ENCODE data around the gene DNAH5. TPM values are rescaled to one million over a fixed set of nuclear protein-coding genes. Genes with fewer than 3 reads are reported as not detected.

DNAH5 gene
- total and polyA plus RNA-seq, 2 of the 8 experiments (the other 6 are each of a cell fraction or from before 2014, with no cell fraction given) = 0.30 to 0.73 TPM

GRCh38 chr5:13648822-13649221 is 295.7 kb downstream of the DNAH5 start:
- H2BK5ac ChIP-seq (ENCODE audit: low read depth, low read length) = no peak overlapping the region
- no peaks in the 10 kb centered on the region for H3K79me1 ChIP-seq (ENCODE audit: low read depth, low read length)
- CTCF ChIA-PET (ENCODE audit: partially characterized antibody) = interaction anchor here (1.2 to 1.3 kb wide), 2 partner anchors 13 to 17 kb away, joined by 3 read pairs; no protein-coding TSS in a partner anchor
- H3K4me2 ChIP-seq (ENCODE audit: insufficient read depth in 1 of 2, low read depth in 2 of 2, low read length in 2 of 2) = no peak overlapping the region
- no peaks in the 10 kb centered on the region for H3K27me3 ChIP-seq (replicated peaks in 1 of 4; ENCODE audit: control insufficient read depth in 3 of 4, extremely low read depth in 1 of 4, insufficient read depth in 3 of 4, low read length in 3 of 4)
- no peak for FAIRE-seq
- H2BK20ac ChIP-seq (ENCODE audit: low read length) = no peak overlapping the region
- H4K5ac ChIP-seq (ENCODE audit: insufficient read length, low read depth, low read length) = no peak overlapping the region
- no peak overlapping the region for H3K23ac ChIP-seq (ENCODE audit: insufficient read length)
- H3K23me2 ChIP-seq (ENCODE audit: low read depth, low read length) = no peaks in the 10 kb centered on the region
- no peak overlapping the region for H3K18ac ChIP-seq (ENCODE audit: extremely low read depth, low read length)
- 93% methylated on average over 3 of the region's 3 CpGs; no CpG with 5 or more reads in 1 of the 2 experiments for whole genome bisulfite sequencing, 2 experiments (ENCODE audit: extremely low coverage in 1 of 2, insufficient coverage in 1 of 2, insufficient read length in 1 of 2, insufficient replicate concordance in 2 of 2, low coverage in 1 of 2, low lambda C conversion rate in 2 of 2, missing lambda C conversion rate in 1 of 2)
- H3K4me3 ChIP-seq (ENCODE audit: extremely low read depth in 1 of 4, insufficient read depth in 2 of 4, low read depth in 3 of 4, low read length in 4 of 4) = no peak overlapping the region
- no peak overlapping the region for H2AFZ ChIP-seq (ENCODE audit: low read length)
- POLR2A ChIA-PET (ENCODE audit: partially characterized antibody) = no interaction called here
- H2BK12ac ChIP-seq (ENCODE audit: low read depth, low read length) = no peak overlapping the region
- H4K8ac ChIP-seq (ENCODE audit: extremely low read depth, insufficient read depth, low read length) = no peak overlapping the region
- H2AK5ac ChIP-seq (ENCODE audit: low read depth, low read length) = no peak overlapping the region
- no peak overlapping the region for H3K14ac ChIP-seq (ENCODE audit: insufficient read length)
- H3K9ac ChIP-seq (replicated peaks in 1 of 4; ENCODE audit: extremely low read depth in 1 of 4, low read depth in 3 of 4, low read length in 3 of 4) = no peak overlapping the region
- no peaks in the 10 kb centered on the region for H4K20me1 ChIP-seq (replicated peaks in 1 of 2; ENCODE audit: control insufficient read depth in 1 of 2, insufficient read depth in 2 of 2, low read length in 2 of 2)
- no peak for DNase-seq (ENCODE audit: low read depth in 1 of 2, low spot score in 2 of 2)
- H3K9me3 ChIP-seq (ENCODE audit: insufficient read depth in 2 of 2, low read depth in 1 of 2, low read length in 1 of 2) = peaks cover 0 to 4% of the 10 kb centered on the region in 2 experiments; a peak in 1 of 4 replicates
- H3K4me1 ChIP-seq (replicated peaks in 1 of 4; ENCODE audit: control insufficient read depth in 3 of 4, insufficient read depth in 4 of 4, low read length in 3 of 4) = no peaks in the 10 kb centered on the region
- no peak overlapping the region for H2BK15ac ChIP-seq (ENCODE audit: low read length)
- no peak overlapping the region for H3K27ac ChIP-seq (ENCODE audit: low read depth, low read length)
- no peak overlapping the region for H4K91ac ChIP-seq (replicated peaks; ENCODE audit: insufficient read length, low read length)
- H3K56ac ChIP-seq (replicated peaks; ENCODE audit: insufficient read length, low read depth, low read length) = no peak overlapping the region
- no peaks in the 10 kb centered on the region for H3K79me2 ChIP-seq (ENCODE audit: control insufficient read depth in 1 of 2, insufficient read depth in 2 of 2, low read length in 2 of 2)
- H2BK120ac ChIP-seq (replicated peaks; ENCODE audit: low read depth, low read length) = no peak overlapping the region
- H3K36me3 ChIP-seq (ENCODE audit: control insufficient read depth in 2 of 4, insufficient read depth in 4 of 4, low read length in 3 of 4) = no peaks in the 10 kb centered on the region
- H3K4ac ChIP-seq (replicated peaks; ENCODE audit: insufficient read length, low read depth, low read length) = no peak overlapping the region
- TF ChIP-seq EGR1 (IDR thresholded peaks at IDR 0.05; ENCODE audit: borderline replicate concordance, low read depth, low read length) (no peak), RNF2 (IDR thresholded peaks at IDR 0.05; ENCODE audit: borderline replicate concordance, low read depth, low read length, missing control alignments, poor library complexity, severe bottlenecking) (no peak), SP4 (IDR thresholded peaks at IDR 0.05; ENCODE audit: low read length) (no peak), HDAC2 (IDR thresholded peaks at IDR 0.05; ENCODE audit: borderline replicate concordance in 1 of 2, low read depth in 2 of 2, low read length in 2 of 2) (no peak), RAD21 (IDR thresholded peaks at IDR 0.05 in 1 of 2, conservative IDR thresholded peaks at IDR 0.05 in 1 of 2; ENCODE audit: low read depth in 2 of 2, low read length in 2 of 2) (no peak), ZNF274 (IDR thresholded peaks at IDR 0.05; ENCODE audit: borderline replicate concordance, extremely low read depth, low read length) (no peak), TEAD4 (IDR thresholded peaks at IDR 0.05; ENCODE audit: low read depth, low read length) (no peak), SUZ12 (IDR thresholded peaks at IDR 0.05; ENCODE audit: low read length) (no peak), CBX5 (IDR thresholded peaks at IDR 0.05; ENCODE audit: low read depth, low read length) (no peak), TAF7 (optimal IDR thresholded peaks at IDR 0.05; ENCODE audit: borderline replicate concordance, low read depth, low read length) (no peak), PHF8 (conservative IDR thresholded peaks at IDR 0.05; ENCODE audit: low read depth, low read length) (no peak), KDM4A (IDR thresholded peaks at IDR 0.05; ENCODE audit: low read depth, low read length, severe bottlenecking) (no peak)
- TF ChIP-seq, protein P1, sequence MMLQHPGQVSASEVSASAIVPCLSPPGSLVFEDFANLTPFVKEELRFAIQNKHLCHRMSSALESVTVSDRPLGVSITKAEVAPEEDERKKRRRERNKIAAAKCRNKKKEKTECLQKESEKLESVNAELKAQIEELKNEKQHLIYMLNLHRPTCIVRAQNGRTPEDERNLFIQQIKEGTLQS (IDR thresholded peaks at IDR 0.05; ENCODE audit: insufficient read depth, low read depth, low read length) = no peak

Measured in H1 (cell line).